K562 (cell line): ENCODE results near the gene CLCC1. TPM values are rescaled to one million over a fixed set of nuclear protein-coding genes. Genes with fewer than 3 reads are reported as not detected.

Source experiments
- ATAC-seq: fragments of 200-7000 bp; cut with Tn5 transposase; 3 replicates; pipeline ENCODE4 v1.9.1; 2020; ENCODE audit warnings: moderate library complexity
- Bru-seq: library from RNA; stranded (reverse); fragments of 400-500 nt; gene quantifications from one replicate; lab custom pipeline; 2021; lab: Mats Ljungman, UMichigan
- BruChase-seq, 2 experiments: library from RNA; stranded (reverse); fragments of 400-500 nt; gene quantifications; one replicate each; lab custom pipeline; 2021; lab: Mats Ljungman, UMichigan
- BruUV-seq: library from RNA; stranded (reverse); fragments of 400-500 nt; replicated peaks from 2 replicates; lab custom pipeline; 2021; lab: Mats Ljungman, UMichigan
- CTCF ChIA-PET: fragments of 300-600 bp; formaldehyde crosslinking; extraction: SDS; loops from one replicate; lab custom pipeline; 2021; ENCODE audit warnings: low intra/inter-chr PET ratio; lab: Yijun Ruan, JAX
- POLR2A ChIA-PET: fragments of 300-600, 350-650 bp; sonication (Branson Sonifier 250); formaldehyde crosslinking; extraction: SDS; loops from one replicate; lab custom pipeline; 2021; ENCODE audit warnings: antibody characterized with exemption, inconsistent platforms; lab: Yijun Ruan, JAX
- DNase-seq, 4 experiments: peaks; one replicate each; pipeline versions ENCODE4 v3.0.0 to v3.0.0-alpha.2; 2011 to 2018; ENCODE audit warnings: low spot score in 3 of 4, mixed read lengths in 3 of 4; ENCODE audit errors: extremely low read depth in 1 of 4
- FAIRE-seq: peaks from 2 replicates; lab custom pipeline; 2011; peaks lifted over from hg19 to GRCh38; lab: Jason Lieb, UNC
- H2AFZ ChIP-seq: 2 replicates; pipeline ENCODE4 v1.6.0; 2011; ENCODE audit warnings: low read depth, low read length, control low read depth, inconsistent platforms
- H3K27ac ChIP-seq: fragments of 200-600 bp; 3 replicates; pipeline ENCODE4 v1.8.0; 2011; ENCODE audit warnings: low read depth, mild to moderate bottlenecking, control low read depth, inconsistent platforms, low read length, moderate library complexity, mixed read lengths; ENCODE audit errors: extremely low read depth
- H3K27me3 ChIP-seq, 2 experiments: fragments of 300-600 bp in 1 of 2; 2 replicates in 1 of 2; 3 replicates in 1 of 2; pipeline versions ENCODE4 v1.6.0 to v1.8.0; 2011; ENCODE audit warnings: inconsistent platforms in 2 of 2, low read length in 2 of 2, mild to moderate bottlenecking in 1 of 2, mixed read lengths in 1 of 2, moderate library complexity in 1 of 2; ENCODE audit not compliant: control insufficient read depth in 2 of 2, insufficient read depth in 2 of 2
- H3K36me3 ChIP-seq: fragments of 300-600 bp; 3 replicates; pipeline ENCODE4 v1.8.0; 2011; ENCODE audit warnings: mild to moderate bottlenecking, low read length, inconsistent platforms; ENCODE audit not compliant: control insufficient read depth, insufficient read depth
- H3K4me1 ChIP-seq, 2 experiments: fragments of 200-600 bp in 1 of 2; replicated peaks in 1 of 2; 2 replicates in 1 of 2; 3 replicates in 1 of 2; pipeline versions ENCODE4 v1.5.1 to v1.8.0; 2011; ENCODE audit warnings: inconsistent platforms in 2 of 2, low read length in 2 of 2, mild to moderate bottlenecking in 1 of 2, mixed read lengths in 1 of 2, moderate library complexity in 1 of 2; ENCODE audit not compliant: control insufficient read depth in 2 of 2, insufficient read depth in 2 of 2
- H3K4me2 ChIP-seq: 2 replicates; pipeline ENCODE4 v1.6.1; 2011; ENCODE audit warnings: low read length, control low read depth, inconsistent platforms, mixed read lengths; ENCODE audit not compliant: insufficient read depth
- H3K4me3 ChIP-seq: fragments of 200-600 bp; sonication (generic), shearing (Covaris generic); 2 replicates; pipeline ENCODE4 v1.5.1; 2016; ENCODE audit warnings: control low read depth, inconsistent platforms
- H3K79me2 ChIP-seq: fragments of 200-600 bp; 3 replicates; pipeline ENCODE4 v1.8.0; 2011; ENCODE audit warnings: low read length, inconsistent platforms; ENCODE audit not compliant: control insufficient read depth, insufficient read depth
- H3K9ac ChIP-seq, 2 experiments: 2 replicates each; pipeline versions ENCODE4 v1.6.0 to v1.6.1; 2011; ENCODE audit warnings: low read depth in 2 of 2, low read length in 2 of 2, control low read depth in 1 of 2, inconsistent platforms in 1 of 2, mild to moderate bottlenecking in 1 of 2, mixed read lengths in 1 of 2; ENCODE audit not compliant: insufficient read depth in 1 of 2
- H3K9me1 ChIP-seq: one replicate; pipeline ENCODE4 v1.6.0; 2011; ENCODE audit warnings: inconsistent platforms, mild to moderate bottlenecking, low read length, moderate library complexity; ENCODE audit not compliant: control insufficient read depth, insufficient read depth
- H3K9me3 ChIP-seq: replicated peaks from 2 replicates; pipeline ENCODE4 v1.5.1; 2011; ENCODE audit warnings: low read depth, low read length, inconsistent platforms; ENCODE audit not compliant: control insufficient read depth, insufficient read depth
- H4K20me1 ChIP-seq: replicated peaks from 2 replicates; pipeline ENCODE4 v1.6.1; 2011; ENCODE audit warnings: low read length, inconsistent platforms, mixed read lengths; ENCODE audit not compliant: control insufficient read depth, insufficient read depth
- CGGBP1 ChIP-seq: fragments of 250-450 bp; sonication (Bioruptor Pico); IDR thresholded peaks from 2 replicates; pipeline ENCODE4 v1.9.0; 2021; ENCODE audit warnings: mild to moderate bottlenecking
- CXXC5 ChIP-seq: fragments of 250-450 bp; sonication (Bioruptor Pico); IDR thresholded peaks from 2 replicates; pipeline ENCODE4 v1.8.0; 2022; ENCODE audit warnings: inconsistent platforms, mild to moderate bottlenecking, moderate library complexity
- ERF ChIP-seq: fragments of 450-650 bp; formaldehyde crosslinking; IDR thresholded peaks from 2 replicates; pipeline ENCODE4 v1.4.0; 2020; ENCODE audit warnings: mild to moderate bottlenecking, mixed read lengths
- HNRNPH1 ChIP-seq: fragments of 200-400 bp; formaldehyde crosslinking; optimal IDR thresholded peaks from 2 replicates; pipeline ENCODE3; 2017; ENCODE audit warnings: low read depth, mild to moderate bottlenecking, low read length, moderate library complexity
- KDM5B ChIP-seq: fragments of 200-600 bp; sonication (generic); IDR thresholded peaks from 2 replicates; pipeline ENCODE4 v1.6.1; 2012; ENCODE audit warnings: low read depth, mild to moderate bottlenecking, moderate library complexity, low read length, control low read depth, inconsistent platforms; ENCODE audit not compliant: insufficient replicate concordance
- NELFE ChIP-seq: IDR thresholded peaks from 2 replicates; pipeline ENCODE4 v1.6.1; 2011; ENCODE audit warnings: mild to moderate bottlenecking; ENCODE audit not compliant: insufficient read depth, insufficient read length
- TCF7L2 ChIP-seq: fragments of 150-350 bp; IDR thresholded peaks from 2 replicates; pipeline ENCODE4 v1.6.1; 2016; ENCODE audit warnings: low read depth, mild to moderate bottlenecking, low read length, moderate library complexity
- THAP7 ChIP-seq: fragments of 250-450 bp; sonication (Bioruptor Pico); IDR thresholded peaks from 2 replicates; pipeline ENCODE4 v1.5.0; 2021
- ZNF280A ChIP-seq: fragments of 450-650 bp; IDR thresholded peaks from 2 replicates; pipeline ENCODE4 v1.6.1; 2018; ENCODE audit warnings: mild to moderate bottlenecking, low read depth; ENCODE audit not compliant: partially characterized antibody
- ZNF449 ChIP-seq: fragments of 250-450 bp; sonication (Bioruptor Pico); IDR thresholded peaks from 2 replicates; pipeline ENCODE4 v1.8.0; 2022; ENCODE audit warnings: moderate library complexity, mild to moderate bottlenecking, inconsistent platforms
- ZNF561 ChIP-seq: fragments of 450-650 bp; formaldehyde crosslinking; conservative IDR thresholded peaks from 2 replicates; pipeline ENCODE4 v1.4.0; 2020; ENCODE audit warnings: mild to moderate bottlenecking, moderate library complexity
- WGBS: fragments of 100-300 bp; shearing (Covaris generic); methylation state at CpG from one replicate; pipeline ENCODE4 v1.1.6; 2016; ENCODE audit warnings: low coverage, mixed read lengths; ENCODE audit not compliant: insufficient coverage; ENCODE audit errors: missing lambda C conversion rate; 5-methylcytosine and 5-hydroxymethylcytosine counted together
- in situ Hi-C: fragments of 300-500 bp; cut with MboI; formaldehyde crosslinking; loops from 4 replicates; pipeline ENCODE4 v1.15.0; 2018; ENCODE audit warnings: inconsistent platforms, mixed read lengths
- intact Hi-C: fragments of 100-400 bp; cut with micrococcal nuclease; formaldehyde crosslinking; loops from 2 replicates; pipeline ENCODE4 v1.14.2; 2022
- long read RNA-seq, 3 experiments: library from polyadenylated mRNA in 2 of 3; library from RNA in 1 of 3; unstranded in 2 of 3; stranded (forward) in 1 of 3; transcript quantifications; one replicate each; pipeline ENCODE4 v2.0.0, GENCODE V29; 2019 to 2022
- polyA minus RNA-seq, 3 experiments: library from RNA; depleted of rRNA, polyadenylated mRNA; stranded (reverse); fragments of >200 nt; gene quantifications; 2 replicates each; pipeline ENCODE4 v1.2.3, GENCODE V29; 2011
- polyA plus RNA-seq, 8 experiments: library from polyadenylated mRNA; depleted of rRNA in 4 of 8; stranded (reverse) in 5 of 8; unstranded in 3 of 8; fragments of >200 nt; fragmentation: Nextera tagmentation in 2 of 8; fragmentation: Illumina TruSeq in 1 of 8; extraction: Ambion mirVana in 2 of 8; extraction: Trizol in 1 of 8; gene quantifications; 2 replicates each; pipeline versions ENCODE4 v1.2.1 to v1.2.3, GENCODE V29; 2011 to 2014; ENCODE audit warnings: inconsistent platforms in 1 of 8, missing spikeins in 1 of 8
- total RNA-seq, 7 experiments: library from RNA; depleted of rRNA in 6 of 7; stranded (reverse); fragments of >200 nt in 6 of 7; fragmentation: Illumina TruSeq in 2 of 7; extraction: Trizol in 2 of 7; gene quantifications; 2 replicates each; pipeline versions ENCODE4 v1.2.1 to v1.2.3, GENCODE V29; 2011 to 2021; ENCODE audit warnings: low replicate concordance in 1 of 7

CLCC1 gene
- total RNA-seq (2011; cell fraction: chromatin; rRNA removed; ENCODE audit: low replicate concordance) = 52.5 and 118 TPM in 2 replicates
- 60.3 and 60.5 TPM in 2 replicates for total RNA-seq (2011; cell fraction: nucleolus; rRNA removed)
- 87.2 and 123 TPM in 2 replicates for total RNA-seq (2011; cell fraction: nucleoplasm; rRNA removed)
- total RNA-seq (2014; rRNA removed) (33.3 and 37.7 TPM in 2 replicates), total RNA-seq (2014; rRNA removed; fragmentation: Illumina TruSeq; extraction: Trizol) (54.6 and 56.9 TPM in 2 replicates), total RNA-seq (2015; rRNA removed; fragmentation: Illumina TruSeq; extraction: Trizol) (41.0 and 44.7 TPM in 2 replicates), total RNA-seq (2021) (46.9 and 48.0 TPM in 2 replicates), polyA plus RNA-seq (2011; rRNA removed) (45.6 and 63.4 TPM in 2 replicates), polyA plus RNA-seq (2014; fragmentation: Illumina TruSeq; extraction: Trizol) (36.4 and 40.4 TPM in 2 replicates), polyA plus RNA-seq (2014; fragmentation: Nextera tagmentation; extraction: Ambion mirVana) (10 to 100 TPM; 28.8 to 33.9 TPM), polyA plus RNA-seq (2014; rRNA removed) (35.8 and 39.1 TPM in 2 replicates), polyA minus RNA-seq (2011; rRNA and poly(A)+ RNA removed) (57.8 and 68.4 TPM in 2 replicates), Bru-seq, nascent RNA (percentile 95 among the genes with signal in this experiment), BruChase-seq, experiment 1, labeled RNA remaining after a 2-hour chase (percentile 97 among the genes with signal in this experiment), BruChase-seq, experiment 2, labeled RNA remaining after a 6-hour chase (percentile 98 among the genes with signal in this experiment)
- 20.7 and 27.5 TPM in 2 replicates for polyA plus RNA-seq (2011; cell fraction: cytosol; rRNA removed)
- 34.0 and 35.4 TPM in 2 replicates for polyA plus RNA-seq (2011; cell fraction: nucleus; rRNA removed)
- 26.4 and 26.8 TPM in 2 replicates for polyA plus RNA-seq (2012)
- 20.8 and 29.7 TPM in 2 replicates for polyA minus RNA-seq (2011; cell fraction: cytosol; rRNA and poly(A)+ RNA removed)
- 14.4 and 18.3 TPM in 2 replicates for polyA minus RNA-seq (2011; cell fraction: nucleus; rRNA and poly(A)+ RNA removed)
- long read RNA-seq, experiment 1, full-length matches to known transcripts = 60 of 255 reads
- long read RNA-seq, experiment 1, partial matches to known transcripts = 44 of 255 reads
- long read RNA-seq, experiment 1, other reads (novel, unspliced or antisense) = 151 of 255 reads
- long read RNA-seq, experiment 2, full-length matches to known transcripts = 2 of 41 reads
- long read RNA-seq, experiment 2, partial matches to known transcripts = 14 of 41 reads
- long read RNA-seq, experiment 2, other reads (novel, unspliced or antisense) = 25 of 41 reads
- long read RNA-seq, experiment 3, full-length matches to known transcripts = 16 of 51 reads
- long read RNA-seq, experiment 3, partial matches to known transcripts = 11 of 51 reads
- long read RNA-seq, experiment 3, other reads (novel, unspliced or antisense) = 24 of 51 reads

- Histone ChIP-seq H3K27me3 (no peaks in the 10 kb centered on the region), H3K36me3 (peaks cover 22% of the 10 kb centered on the region), H3K27ac (peak within 1 kb of the TSS; percentile 91), H3K4me2 (peak within 1 kb of the TSS; percentile 82), H3K9me3 (no peaks in the 10 kb centered on the region), H3K4me1 (peaks cover 9 to 14% of the 10 kb centered on the region in 2 experiments; a peak in 4 of 5 replicates), H4K20me1 (peaks cover 10% of the 10 kb centered on the region), H3K9me1 (no peaks in the 10 kb centered on the region), H3K4me3 (peak within 1 kb of the TSS; percentile 65), H3K9ac (peak within 1 kb of the TSS; percentile 90 to 96), H2AFZ (peak within 1 kb of the TSS; percentile 91), H3K79me2 (peaks cover 51% of the 10 kb centered on the region)
- peak; percentile 80 for FAIRE-seq
- POLR2A ChIA-PET = interaction anchor here (0.5 to 3.2 kb wide), 12 partner anchors 9 to 257 kb away, joined by 3 to 36 read pairs (median 4); partner anchors contain the start of gene WDR47
- CTCF ChIA-PET = interaction anchor here (1.2 kb wide), 1 partner anchor 137 kb away, joined by 3 read pairs; no protein-coding TSS in a partner anchor
- DNase-seq = peak; percentile 98
- no TSS peak for BruUV-seq
- peak; percentile 95 for ATAC-seq
- WGBS = 1% methylated on average over 68 of the region's 72 CpGs
- intact Hi-C loops = loop anchor here (5.0 kb wide), 3 partner anchors 51 to 149 kb away; partner anchors contain the start of genes ELAPOR1 and WDR47
- in situ Hi-C loops = no loop called here
- peak; percentile 95 for TF ChIP-seq CXXC5
- TF ChIP-seq THAP7 (CRISPR knock-in tag) = no peak
- no peak for TF ChIP-seq ZNF449 (CRISPR knock-in tag)
- TF ChIP-seq ERF (CRISPR knock-in tag) = 0 out of 2 replicates have a peak, but pooled peaks have one; percentile 57
- peak; percentile 98 for TF ChIP-seq KDM5B
- TF ChIP-seq ZNF561 = no peak
- TF ChIP-seq NELFE = no peak
- TF ChIP-seq TCF7L2 = no peak
- TF ChIP-seq HNRNPH1 = no peak
- no peak for TF ChIP-seq ZNF280A
- no peak for TF ChIP-seq CGGBP1 (CRISPR knock-in tag)
Observed at GRCh38 chr1:108963052-108963686, at the start of gene CLCC1. CLCC1 (minus strand) TSS chr1:108963484; CDS start chr1:108950437, 13,047 bp downstream.
